Measurements from ENCODE around the gene TDRD3.

Gene TDRD3

DNA sequence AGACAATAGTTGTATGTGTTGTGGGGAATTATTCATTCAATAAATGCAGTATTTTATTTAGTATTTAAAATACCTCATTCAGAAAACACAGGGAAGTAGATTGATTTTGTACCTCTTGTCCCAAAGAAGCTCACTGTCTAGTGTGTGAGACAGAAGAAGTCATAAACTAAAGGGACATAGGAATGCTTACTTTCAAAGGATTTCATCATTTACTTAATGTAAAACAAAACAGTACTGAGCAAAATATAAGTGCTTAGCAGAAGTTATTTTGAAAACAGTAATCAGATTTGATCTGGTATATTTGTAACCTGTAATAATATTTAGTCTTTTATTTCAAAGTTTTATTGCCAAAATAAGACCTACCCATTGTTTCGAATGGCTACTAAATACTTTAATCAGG lies 117.9 kb downstream of the TDRD3 start:
- H3K4me3 ChIP-seq (replicated peaks; ENCODE audit: low read depth, low read length) = no peak overlapping the region
- TF ChIP-seq, protein P1, sequence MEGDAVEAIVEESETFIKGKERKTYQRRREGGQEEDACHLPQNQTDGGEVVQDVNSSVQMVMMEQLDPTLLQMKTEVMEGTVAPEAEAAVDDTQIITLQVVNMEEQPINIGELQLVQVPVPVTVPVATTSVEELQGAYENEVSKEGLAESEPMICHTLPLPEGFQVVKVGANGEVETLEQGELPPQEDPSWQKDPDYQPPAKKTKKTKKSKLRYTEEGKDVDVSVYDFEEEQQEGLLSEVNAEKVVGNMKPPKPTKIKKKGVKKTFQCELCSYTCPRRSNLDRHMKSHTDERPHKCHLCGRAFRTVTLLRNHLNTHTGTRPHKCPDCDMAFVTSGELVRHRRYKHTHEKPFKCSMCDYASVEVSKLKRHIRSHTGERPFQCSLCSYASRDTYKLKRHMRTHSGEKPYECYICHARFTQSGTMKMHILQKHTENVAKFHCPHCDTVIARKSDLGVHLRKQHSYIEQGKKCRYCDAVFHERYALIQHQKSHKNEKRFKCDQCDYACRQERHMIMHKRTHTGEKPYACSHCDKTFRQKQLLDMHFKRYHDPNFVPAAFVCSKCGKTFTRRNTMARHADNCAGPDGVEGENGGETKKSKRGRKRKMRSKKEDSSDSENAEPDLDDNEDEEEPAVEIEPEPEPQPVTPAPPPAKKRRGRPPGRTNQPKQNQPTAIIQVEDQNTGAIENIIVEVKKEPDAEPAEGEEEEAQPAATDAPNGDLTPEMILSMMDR (IDR thresholded peaks at IDR 0.05; ENCODE audit: low read length, missing control alignments) = no peak
- no peak for DNase-seq (ENCODE audit: low read depth)

DNA sequence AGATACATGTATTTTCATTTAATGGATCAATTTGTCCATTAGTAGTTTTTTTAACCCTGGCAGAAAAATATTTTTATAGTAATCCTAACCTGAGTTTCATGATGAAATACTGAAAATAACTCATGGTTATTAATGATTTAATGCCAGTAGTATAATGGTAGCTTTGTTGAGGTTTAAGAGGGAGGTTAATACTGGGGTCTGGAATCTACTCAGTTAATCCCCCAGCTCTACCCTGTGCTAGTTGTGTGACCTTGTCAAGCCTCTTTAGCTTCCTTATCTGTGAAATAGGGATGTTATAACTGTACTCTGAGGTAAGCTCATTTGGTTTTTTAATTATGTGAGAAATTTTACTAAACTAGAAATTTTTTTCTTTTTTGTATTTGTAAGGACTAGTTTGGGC lies 122.5 kb downstream of the TDRD3 start:
- H3K4me3 ChIP-seq (replicated peaks; ENCODE audit: low read depth, low read length) = no peak overlapping the region
- TF ChIP-seq, protein P1 (IDR thresholded peaks at IDR 0.05; ENCODE audit: low read length, missing control alignments) = no peak
- DNase-seq (ENCODE audit: low read depth) = no peak

DNA sequence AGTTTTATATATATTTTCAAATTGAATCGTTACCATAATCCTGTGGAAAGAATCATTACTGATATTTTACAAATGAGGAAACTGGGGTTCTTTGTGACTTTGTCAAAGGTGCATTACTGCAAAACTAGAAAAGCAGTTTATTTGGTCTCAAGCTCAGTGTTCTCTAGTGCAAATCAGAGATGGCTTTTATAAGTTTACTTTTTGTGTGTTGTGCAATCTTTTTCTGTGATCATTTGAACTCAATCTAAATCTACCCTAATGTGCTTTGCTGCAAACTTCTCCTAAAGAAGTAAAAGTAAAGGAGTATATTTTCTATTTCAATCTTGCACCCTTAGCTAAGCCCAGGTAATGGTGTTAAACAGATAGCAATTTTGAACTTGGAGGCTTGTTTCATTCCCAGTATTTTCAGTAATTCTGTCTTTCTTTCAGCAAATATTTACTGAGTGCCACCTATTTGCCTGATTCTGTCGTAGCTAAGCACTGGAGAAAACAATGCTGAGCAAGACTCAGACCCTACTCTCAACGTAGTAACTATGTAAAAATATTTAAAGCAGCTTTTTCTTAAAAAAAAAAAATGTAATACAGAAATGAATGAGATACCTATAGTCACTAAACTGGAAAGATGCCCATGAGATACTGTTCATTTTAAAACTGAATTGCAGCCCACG lies 124.0 kb downstream of the TDRD3 start:
- TF ChIP-seq, protein P1 (IDR thresholded peaks at IDR 0.05; ENCODE audit: low read length, missing control alignments) = no peak
- DNase-seq (ENCODE audit: low read depth) = no peak
- H3K4me3 ChIP-seq (replicated peaks; ENCODE audit: low read depth, low read length) = no peak overlapping the region

DNA sequence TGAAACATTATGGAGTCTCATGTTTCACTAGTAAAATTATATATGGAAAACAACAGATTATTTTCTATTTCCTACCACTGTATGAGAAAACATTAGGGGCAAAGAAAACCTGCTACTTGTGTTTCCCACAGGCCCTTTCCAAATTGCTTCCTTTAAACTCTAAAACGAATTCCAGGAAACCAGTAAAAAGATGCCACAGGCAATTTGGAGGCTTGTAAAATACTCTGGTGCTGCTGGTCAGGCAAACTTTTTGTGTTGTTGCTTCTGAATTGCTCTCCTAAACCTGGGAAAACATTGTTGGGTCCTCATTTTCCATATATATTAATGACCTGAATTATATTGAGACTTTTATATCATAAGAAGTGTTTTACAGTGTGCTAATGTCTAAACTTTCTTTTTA lies 141.5 kb downstream of the TDRD3 start:
- no peak overlapping the region for H3K4me3 ChIP-seq (replicated peaks; ENCODE audit: low read depth, low read length)
- no peak for DNase-seq (ENCODE audit: low read depth)
- TF ChIP-seq, protein P1 (IDR thresholded peaks at IDR 0.05; ENCODE audit: low read length, missing control alignments) = no peak

DNA sequence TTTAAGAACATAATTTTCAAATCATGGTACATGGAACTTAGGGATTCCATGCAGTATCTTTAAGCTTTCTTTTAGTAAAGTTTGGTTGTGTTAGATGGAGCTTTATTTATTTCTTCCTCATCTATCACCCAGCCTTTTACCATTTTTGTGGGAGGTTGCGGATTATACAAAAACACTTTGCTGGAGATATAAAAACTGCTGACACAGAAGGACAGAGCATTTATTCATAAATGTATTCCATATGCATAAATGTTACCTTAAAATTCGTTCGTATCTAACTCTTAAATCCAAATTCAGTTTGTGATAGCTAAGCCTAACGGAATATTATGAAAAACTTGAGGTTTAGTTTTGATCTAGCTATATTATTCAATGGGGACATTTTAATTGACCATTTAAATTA lies 143.3 kb downstream of the TDRD3 start:
- TF ChIP-seq, protein P1 (IDR thresholded peaks at IDR 0.05; ENCODE audit: low read length, missing control alignments) = no peak
- no peak for DNase-seq (ENCODE audit: low read depth)
- no peak overlapping the region for H3K4me3 ChIP-seq (replicated peaks; ENCODE audit: low read depth, low read length)

DNA sequence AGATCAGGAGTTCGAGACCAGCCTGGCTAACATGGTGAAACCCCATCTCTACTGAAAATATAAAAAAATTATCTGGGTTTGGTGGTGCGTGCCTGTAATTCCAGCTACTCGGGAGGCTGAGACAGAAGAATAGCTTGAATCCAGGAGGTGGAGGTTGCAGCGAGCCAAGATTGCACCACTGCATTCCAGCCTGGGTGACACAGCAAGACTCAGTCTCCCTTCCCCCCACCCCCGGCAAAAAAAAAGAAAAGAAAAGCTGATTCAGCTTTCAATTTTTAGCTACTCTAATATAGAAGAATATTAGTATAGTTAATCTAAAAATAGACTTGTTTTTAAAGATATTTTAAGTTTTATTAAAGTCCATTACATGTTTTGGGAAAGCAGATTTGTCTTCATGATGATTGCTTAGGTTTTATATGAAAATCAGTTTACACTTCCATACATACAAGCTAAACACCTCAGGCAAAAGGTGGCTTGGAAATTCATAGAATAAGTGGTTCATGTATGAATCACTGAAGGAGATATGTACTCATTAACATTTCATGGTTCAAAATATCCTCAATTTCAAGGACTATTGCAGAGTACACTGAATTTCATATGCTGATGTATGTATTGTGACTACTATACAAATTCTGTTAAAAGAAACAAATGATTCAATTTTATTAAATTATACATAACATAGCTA lies 165.2 kb downstream of the TDRD3 start:
- TF ChIP-seq, protein P1 (IDR thresholded peaks at IDR 0.05; ENCODE audit: low read length, missing control alignments) = no peak
- H3K4me3 ChIP-seq (replicated peaks; ENCODE audit: low read depth, low read length) = no peak overlapping the region
- peak; percentile 27 for DNase-seq (ENCODE audit: low read depth)

DNA sequence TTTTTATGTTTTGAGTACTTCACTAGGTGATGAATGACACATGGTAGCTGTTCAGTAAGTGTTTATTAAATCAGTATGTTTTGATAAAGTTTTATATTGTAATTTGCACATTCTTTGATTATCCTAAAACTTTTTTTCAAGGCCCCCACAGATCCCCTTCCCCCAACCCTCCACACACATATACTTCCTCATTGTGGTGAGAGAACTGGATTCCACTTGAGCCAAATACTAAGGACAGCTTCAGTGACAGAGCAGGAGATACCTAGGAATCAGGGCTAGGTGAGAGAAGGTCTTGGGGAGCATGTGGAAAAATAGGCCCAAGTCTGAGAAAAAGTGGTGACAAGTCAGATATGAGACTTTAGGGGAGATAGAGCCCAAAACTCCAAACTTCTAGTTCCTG lies 174.6 kb downstream of the TDRD3 start:
- no peak for DNase-seq (ENCODE audit: low read depth)
- TF ChIP-seq, protein P1 (IDR thresholded peaks at IDR 0.05; ENCODE audit: low read length, missing control alignments) = no peak
- no peak overlapping the region for H3K4me3 ChIP-seq (replicated peaks; ENCODE audit: low read depth, low read length)

All from fibroblast of pulmonary artery (primary cell).